GM04503 (cell line): Measurements from ENCODE around the gene NOXRED1.
"Not testable (repeated sequence)": the region's sequence is repeated elsewhere in the genome, so short reads cannot be mapped to it uniquely, and the experiment has no call there.

Experiments
- DNase-seq: peaks from one replicate; pipeline ENCODE4 v3.0.0-alpha.2; 2012; ENCODE audit warnings: low read depth

NOXRED1 gene, protein sequence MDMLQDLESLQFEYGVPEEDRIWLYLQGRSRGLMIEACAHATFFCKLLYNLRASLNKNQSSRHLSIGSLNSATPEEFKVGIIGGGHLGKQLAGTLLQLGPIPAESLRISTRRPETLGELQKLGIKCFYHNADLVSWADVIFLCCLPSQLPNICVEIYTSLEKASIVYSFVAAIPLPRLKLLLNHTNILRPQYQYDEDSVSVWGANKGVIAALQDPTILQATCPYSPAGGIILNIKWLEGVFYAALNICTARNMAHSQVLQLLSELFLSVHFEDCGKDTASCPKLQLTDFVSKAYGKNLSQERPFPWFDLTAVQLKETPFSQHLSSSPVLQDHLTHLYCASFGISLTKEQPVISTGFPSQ

DNA sequence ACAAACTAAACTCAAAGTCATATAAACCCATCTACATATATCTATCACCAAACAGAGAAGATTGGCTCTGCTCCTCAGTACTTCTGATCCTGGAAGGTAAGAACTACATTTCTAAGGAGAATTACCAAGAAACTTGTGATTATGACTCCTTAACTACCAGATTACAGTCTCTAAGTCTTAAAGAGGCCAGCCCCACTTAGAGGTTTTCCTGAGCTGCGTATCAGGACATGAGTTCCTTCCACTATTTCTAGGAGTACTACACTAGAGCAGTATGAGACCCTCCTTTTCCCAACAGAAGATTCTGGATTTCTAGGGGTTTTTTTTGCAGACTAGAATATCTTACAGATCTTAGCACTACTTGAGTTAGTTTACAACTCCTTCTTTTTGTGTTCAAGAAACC, at the start of gene NOXRED1:
NOXRED1 (minus strand) TSS at position 101 of the 400 bp plus-strand sequence. CDS start 634 bp downstream, outside the sequence.
- DNase-seq = no peak

DNA sequence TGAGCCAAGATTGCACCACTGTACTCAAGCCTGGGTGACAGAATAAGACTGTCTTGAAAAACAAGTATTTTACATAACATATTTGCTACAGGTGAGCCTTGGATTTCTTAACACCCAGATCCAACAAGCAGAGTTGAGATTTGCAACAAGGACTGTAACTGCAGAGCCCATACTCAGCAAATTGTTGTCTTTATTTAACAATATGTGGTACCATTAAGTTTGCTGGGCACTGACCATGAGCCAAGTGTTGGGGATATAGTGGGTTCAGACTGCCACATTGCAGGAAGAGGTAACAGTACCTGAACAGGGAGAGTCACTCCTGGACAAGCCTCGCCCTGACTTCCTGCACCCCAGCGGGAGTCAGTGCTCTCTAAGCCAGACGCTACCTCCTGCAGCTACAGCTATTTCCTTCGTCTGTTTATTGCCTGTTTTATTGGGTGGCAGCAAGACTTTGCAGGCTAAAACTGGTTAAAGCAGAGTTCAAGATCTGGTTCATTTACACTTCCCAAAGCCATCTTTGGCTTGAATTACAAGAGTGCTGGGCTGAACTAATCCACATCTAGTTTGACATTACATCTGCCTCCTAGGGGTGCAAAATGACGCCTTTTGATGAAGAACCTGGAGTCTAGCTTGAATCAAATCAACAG, 47.0 kb upstream of the NOXRED1 start:
- no peak for DNase-seq

DNA sequence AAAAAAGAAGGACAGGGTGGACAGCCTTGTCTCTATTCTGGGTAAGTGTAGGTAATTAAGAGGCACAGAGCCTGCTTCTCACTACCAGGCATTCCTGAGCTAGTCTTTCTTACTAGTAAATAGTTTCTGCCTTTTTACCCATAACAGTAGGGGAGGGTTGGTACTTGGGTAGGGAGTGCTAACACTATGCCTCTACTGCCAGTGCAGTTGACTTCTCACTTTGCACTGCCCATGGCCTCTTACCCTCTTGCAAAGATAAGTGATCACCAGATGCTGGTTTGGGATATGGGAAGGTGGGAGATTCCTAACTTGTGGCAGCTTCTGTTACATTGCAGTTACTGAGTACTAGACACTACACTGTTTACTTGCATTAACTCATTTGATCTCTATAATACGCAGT, 46.2 kb upstream of the NOXRED1 start:
- DNase-seq = no peak

DNA sequence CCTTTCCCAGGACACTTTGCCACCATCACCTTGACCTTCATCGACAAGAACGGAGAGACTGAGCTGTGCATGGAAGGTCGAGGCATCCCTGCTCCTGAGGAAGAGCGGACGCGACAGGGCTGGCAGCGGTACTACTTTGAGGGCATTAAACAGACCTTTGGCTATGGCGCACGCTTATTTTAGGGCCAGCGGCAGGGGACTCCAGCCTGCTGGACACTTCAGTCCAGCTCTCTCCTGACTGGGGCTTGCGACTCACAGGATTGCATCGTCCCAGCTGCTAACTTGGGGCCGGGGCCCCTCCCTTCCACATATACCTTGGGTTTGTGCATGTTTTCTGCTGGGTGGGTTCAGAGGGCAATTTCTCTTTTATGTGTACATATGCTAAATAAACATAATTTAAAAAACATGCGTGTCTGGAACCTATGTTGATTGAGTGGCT, 45.8 kb upstream of the NOXRED1 start:
- no peak for DNase-seq

DNA sequence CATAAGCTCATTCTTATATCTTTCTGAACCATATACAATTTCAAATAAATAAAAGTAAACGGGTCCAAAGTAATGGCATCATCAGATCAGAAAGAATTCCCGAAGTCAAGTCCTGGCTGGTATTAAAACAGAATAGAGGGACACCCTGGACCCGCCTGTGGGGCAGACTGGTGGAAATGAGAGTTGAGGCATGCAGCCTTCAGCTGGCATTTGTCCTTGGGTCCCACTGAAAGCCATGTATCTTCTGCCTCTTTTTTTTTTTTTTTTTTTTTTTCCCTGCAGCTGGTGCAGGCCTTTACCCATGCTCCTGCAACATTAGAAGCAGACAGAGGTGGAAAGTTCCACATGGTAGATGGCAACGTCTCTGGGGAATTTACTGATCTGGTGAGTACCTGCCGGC, 44.5 kb upstream of the NOXRED1 start:
- no peak for DNase-seq

DNA sequence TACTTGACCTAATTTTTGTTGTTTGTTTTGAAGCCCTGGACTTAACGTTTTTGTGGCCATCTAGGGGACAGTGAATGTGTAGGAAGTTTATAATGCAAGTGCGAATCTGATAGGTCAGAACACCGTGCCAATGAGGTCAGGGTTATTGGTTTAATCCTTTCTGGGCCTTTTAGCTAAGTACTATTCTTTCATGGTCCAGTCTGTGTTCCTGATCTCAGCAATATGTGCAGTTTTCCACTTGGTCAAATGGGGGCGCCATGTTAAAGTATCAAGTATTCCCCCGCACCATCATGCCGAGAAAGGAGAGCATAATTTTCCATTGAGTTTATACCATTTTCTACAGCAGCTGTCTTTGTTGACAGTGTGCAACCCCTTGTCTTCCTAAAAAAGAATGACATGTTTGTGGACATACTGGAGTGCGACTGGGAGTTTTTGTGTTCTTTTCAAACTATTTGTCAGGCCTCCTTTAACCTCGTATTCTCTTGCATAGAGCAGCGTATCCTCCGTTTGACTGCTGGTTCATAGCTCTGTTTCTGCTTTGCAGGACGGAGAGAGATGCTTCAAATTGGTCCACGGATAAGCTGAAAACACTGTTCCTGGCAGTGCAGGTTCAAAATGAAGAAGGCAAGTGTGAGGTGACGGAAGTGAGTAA, 35.9 kb upstream of the NOXRED1 start:
- DNase-seq = peak; percentile 23

DNA sequence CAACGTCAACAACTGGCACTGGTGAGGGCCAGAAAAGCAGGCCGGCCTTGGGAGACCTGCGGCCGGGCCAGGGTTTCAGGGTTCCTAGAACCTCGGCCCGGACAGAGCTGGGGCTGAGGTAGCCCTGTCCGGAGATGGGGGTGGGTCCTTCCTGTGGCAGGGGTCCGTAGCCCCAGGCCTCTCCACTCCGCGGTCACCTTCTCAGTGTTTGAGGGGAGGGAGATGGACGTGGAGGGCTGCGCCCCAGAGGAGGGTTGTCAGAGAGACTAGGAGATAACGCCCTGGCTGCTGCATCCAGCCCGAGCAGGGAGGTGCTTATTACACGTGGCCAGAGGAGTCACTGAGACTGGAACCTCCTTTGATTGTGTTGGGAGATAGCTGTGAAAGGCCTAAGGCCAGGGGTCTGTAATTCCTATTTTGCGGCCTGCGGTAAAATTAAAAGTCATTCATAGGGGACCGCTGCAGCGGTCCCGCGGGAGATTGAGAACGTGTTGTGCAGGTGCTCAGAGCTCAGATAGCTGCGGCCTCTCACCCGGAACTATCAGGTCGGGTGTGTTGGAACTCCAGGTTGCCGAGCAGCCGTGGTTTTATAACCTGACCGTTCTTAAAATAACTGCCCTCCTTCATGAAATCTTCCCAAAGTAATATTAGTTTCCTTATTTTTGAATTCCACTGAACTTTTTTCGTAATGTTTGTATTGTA, 35.1 kb upstream of the NOXRED1 start:
- no peak for DNase-seq

DNA sequence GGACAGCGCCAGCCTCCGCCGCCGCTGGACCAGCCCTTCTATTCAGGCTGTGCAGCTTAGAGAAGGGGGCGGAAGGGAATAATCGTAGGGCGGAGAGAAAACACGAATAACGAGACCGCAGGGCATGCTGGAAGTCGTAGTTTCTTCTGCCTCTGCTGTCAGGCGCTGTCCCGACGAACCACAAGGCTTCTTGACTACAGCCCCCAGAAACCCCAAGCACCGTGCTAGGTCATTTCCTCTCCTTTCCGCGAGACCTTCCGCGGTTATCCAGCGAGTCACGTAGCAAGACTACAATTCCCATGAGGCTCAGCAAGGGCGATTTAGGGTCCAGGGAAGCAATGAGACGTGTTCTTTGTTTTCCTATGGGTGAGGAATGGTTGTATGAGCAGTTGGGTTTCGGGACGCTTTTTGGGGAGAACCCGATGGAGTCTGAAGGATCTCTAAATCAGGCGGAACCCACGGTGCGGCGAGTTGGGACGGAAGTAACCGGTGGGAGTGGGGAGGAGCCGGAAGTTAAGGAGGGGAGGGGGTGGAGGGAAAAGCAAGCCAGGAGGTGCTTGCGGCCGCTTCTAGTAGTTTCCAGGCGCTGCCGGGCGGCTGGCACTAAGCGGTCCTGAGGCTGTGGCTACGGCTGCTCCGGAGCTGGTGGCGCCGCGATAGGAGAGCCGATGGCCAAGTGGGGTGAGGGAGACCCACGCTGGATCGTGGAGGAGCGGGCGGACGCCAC, 34.4 kb upstream of the NOXRED1 start, which contains the start of the genes AHSA1 and VIPAS39:
AHSA1 (plus strand) TSS at position 572 of the 727 bp plus-strand sequence; CDS start at position 669, 97 bp downstream.
VIPAS39 (minus strand) TSS at position 80 of the 727 bp plus-strand sequence. CDS start 3,499 bp downstream, outside the sequence.
- peak; percentile 98 for DNase-seq

DNA sequence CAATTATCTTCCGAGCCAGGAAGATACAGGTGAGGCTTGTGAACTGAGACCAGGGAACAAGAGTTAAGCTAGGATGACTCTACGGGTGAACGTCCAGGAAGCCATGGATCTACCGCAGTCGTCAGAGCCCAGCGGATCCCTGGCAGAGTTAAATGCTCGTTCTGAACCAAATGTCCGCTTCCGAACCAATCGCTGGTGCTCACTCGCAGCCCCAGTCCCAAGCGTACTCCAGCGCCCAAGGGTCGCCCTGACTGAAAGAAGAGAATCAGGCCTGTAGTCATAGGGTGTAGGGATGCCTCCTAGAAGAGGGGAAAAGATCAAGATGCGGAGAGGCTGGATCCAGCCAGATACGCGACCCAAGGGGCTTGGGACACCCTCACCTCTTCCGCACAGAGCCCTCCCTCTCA, 33.8 kb upstream of the NOXRED1 start:
- DNase-seq = no peak

DNA sequence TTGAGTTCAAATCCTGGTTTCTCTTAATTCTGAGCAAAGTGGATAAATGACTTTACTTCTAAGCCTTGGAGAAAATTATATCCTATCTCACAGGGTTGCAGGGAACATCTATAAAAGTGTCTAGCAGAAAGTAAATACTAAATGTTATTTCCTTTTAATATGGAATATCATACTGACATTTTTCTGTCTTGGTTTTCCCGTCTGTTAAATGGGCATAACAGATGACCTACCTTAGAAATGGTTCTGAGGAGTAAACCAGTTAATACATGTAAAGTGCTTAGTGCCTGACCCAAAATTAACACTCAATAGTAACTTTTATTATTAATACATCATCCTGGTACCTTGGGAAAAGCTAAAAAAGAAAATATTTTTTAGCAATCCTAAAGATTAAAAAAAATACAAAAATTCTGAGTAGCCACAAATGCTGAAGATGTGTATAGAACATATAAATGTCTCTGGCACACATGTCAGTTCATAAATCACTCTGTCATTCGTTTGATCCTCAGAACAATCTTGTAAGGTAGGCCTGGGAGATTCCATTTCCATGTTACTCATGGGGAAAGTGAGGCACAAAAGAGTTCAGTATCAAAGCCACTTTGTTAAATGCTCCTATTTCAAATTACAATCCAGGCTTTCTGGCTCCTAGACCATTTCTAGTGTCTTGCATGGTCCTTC, 32.8 kb upstream of the NOXRED1 start:
- DNase-seq = no peak

DNA sequence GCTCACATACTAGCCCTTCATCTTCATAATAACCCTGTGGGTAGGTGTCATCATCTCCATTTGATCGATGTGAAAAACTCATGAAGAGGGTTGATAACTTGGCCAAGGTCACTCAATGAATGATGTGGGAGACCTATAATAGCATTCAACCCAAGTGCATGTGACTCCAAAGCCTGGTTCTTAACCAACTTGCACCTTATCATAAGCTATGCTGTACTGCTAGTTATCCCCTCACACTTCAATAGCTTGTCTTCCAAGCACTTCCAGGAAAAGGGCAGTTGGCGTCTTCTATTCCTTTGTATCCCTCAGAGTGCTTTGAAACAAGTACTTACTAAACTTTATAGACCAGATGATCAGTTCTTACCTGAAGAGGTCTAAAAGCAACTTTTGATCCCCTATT, 18.9 kb upstream of the NOXRED1 start:
- no peak for DNase-seq

DNA sequence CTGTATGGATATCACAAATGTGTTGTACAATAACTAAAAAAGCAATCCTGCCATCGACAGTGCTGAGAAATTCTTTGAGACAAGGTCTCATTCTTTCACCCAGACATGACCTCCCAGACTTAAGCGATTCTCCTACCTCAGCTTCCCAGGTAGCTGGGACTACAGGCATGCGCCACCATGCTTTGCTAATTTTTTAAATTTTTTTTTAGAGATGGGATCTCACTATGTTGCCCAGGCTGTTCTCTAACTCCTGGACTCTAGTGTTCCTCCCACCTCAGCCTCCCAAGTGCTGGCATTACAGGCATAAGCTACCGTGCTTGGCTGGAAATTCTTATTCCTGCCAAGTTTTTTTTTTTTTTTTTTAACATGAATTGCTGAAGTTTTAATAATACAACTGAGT, 16.5 kb upstream of the NOXRED1 start:
- no peak for DNase-seq

DNA sequence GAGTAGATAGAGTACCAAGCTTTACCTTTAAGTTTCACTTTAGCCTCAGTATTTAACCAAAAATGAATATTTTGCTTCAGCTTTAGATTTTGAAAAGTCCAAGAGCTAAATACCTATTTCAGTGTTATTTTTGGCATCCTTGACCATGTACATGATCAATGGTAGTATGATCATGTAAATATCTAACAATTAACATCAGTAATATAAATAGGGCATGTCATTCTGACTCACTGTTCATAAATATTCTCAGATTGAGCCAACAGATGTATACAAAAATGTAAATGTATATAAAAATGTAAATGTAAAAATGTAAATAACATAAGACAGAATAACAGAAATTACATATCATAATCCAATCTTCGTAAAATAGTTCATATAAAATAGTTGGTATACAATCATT, 15.3 kb upstream of the NOXRED1 start:
- no peak for DNase-seq

DNA sequence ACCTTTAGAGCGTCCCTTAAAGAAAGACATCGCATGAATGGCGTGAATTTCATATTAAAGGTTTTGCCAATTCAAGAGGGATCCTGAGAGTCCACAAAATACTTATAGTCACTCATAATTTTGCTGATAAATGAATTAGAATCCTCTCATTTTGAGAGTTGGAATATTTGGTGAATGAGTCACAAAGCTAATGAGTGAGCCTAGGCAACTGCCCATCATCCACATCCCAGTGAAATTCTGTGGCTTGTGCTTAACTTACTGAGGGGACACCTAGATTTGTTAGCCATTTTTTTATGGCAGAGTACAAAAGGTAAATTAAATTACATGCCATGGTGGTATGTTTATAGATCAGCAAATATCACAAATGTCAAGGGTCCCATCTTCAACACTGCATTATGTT, 12.7 kb upstream of the NOXRED1 start:
- DNase-seq = no peak

DNA sequence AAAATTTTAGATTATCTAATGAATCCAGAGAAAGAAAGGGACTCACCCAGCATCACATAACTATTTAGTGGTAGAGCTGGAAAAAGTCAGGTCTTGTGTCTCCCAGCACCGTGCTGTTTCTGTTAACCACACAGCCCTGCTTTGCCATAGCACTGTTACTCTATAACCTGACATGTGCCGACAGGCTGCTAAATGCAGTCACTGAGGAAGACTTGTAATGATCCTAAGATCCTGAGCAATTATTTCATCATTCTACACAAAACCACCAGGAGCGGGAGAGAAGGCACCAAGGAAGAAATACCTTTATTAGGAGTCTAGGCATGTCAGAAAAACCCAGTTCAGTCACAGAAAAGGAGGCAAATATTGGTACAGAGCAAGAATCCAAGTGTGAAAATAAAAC, 3.1 kb upstream of the NOXRED1 start:
- no peak for DNase-seq

DNA sequence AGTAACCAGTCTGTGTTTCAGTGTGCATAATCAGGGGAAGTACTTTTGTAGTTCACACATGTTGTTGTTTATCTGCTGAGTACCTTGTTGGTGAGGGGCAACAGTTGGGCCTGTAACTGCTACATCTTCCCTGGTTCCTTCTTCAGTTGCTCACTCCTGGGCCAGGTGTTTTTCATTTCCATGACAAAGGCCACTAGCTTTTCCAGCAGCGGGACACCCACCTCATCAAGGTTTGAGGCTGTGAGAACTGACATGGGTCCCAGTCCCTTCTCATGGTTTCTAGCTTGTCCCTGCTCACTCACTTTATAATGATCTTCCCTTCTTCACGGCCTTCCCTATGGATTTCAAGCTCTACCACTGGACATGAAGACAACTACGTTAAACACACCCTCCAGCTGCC, 1.5 kb upstream of the NOXRED1 start:
- DNase-seq = no peak

DNA sequence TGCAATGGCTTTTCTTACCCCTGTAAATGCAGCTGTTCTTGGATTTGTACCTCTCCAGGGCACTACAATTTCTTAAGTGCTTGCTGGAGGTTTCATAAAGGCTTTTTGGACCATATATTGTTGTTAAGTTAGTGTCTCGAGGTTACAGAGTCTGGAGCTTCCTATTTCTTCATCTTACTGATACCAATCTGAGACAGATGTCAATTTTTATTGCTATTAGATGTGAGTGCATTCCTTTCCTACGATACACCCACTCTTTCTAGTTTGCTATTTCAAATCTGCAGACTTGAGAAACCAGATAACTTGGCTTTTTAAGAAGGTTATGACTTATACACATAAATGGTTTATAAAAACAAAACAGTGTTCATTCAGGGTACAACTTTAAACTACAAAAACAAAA, 2.1 kb downstream of the NOXRED1 start:
- peak; percentile 11 for DNase-seq

DNA sequence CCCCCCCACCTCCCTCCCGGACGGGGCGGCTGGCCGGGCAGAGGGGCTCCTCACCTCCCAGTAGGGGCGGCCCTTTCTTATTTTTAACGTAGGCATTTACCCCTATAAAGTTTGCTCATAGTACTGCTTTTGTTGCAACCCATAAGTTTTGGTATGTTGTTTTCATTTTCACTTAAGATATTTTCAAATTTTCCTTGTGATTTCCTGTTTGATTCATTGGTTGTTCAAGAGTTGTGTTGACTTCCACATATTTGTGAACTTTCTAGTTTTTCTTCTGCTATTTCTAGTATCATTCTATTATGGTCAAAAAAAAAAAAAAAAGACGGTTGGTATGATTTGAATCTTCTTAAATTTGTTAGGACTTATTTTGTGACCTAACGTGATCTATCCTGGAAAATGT, 6.5 kb downstream of the NOXRED1 start:
- no peak for DNase-seq

DNA sequence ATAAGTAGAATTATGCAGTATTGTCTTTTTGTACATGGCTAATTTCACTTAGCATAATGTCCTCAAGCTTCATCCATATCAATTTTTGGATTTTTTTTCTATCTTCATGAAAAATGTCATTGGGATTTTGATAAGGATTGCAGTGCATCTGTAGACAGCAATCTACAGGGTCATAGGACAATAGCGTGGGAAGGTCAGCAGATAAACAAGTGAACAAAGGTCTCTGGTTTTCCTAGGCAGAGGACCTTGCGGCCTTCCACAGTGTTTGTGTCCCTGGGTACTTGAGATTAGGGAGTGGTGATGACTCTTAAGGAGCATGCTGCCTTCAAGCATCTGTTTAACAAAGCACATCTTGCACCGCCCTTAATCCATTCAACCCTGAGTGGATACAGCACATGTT, 7.2 kb downstream of the NOXRED1 start:
- DNase-seq = not testable (repeated sequence)

DNA sequence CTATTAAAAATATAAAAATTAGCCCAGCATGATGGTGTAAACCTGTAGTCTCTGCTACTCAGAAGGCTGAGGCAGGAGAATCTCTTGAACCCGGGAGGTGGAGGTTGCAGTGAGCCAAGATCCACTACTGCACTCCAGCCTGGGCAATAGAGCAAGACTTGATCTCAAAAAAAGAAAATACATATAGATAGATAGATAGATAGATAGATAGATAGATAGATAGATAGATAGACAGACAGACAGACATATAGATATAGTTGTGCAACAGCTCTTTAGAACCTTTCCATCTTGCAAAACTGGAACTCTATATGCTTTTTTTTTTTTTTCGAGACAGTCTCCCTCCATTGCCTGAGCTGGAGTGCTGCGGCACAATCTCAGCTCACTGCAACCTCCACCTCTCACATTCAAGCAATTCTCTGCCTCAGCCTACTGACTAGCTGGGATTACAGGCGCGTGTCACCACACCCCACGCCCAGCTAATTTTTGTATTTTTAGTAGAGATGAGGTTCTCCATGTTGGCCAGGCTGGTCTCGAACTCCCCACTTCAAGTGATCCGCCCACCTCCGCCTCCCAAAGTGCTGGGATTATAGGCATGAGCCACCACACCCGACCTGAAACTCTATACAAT, 7.8 kb downstream of the NOXRED1 start:
- not testable (repeated sequence) for DNase-seq

DNA sequence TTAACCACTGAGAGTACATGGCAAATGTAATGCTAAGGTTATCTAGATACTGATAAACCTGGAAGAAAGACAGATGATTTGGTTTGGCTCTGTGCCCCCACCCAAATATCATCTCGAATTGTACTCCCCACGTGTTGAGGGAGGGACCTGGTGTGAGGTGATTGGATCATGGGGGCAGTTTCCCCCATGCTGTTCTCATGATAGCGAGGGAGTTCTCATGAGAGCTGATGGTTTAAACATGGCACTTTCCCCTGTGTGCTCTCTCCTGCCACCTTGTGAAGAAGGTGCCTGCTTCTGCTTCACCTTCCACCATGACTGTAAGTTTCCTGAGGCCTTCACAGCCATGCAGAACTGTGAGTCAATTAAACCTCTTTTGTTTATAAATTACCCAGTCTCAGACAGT, 14.2 kb downstream of the NOXRED1 start:
- no peak for DNase-seq
